Mesenchymal stem cell (in vitro differentiated cells and primary cell): ENCODE measurements around the gene ADAMTSL3.

Experiments used
- DNase-seq: peaks from one replicate; pipeline ENCODE4 v3.0.0-alpha.2; 2013
- H2AFZ ChIP-seq: one replicate; pipeline ENCODE4 v1.6.1; 2013; ENCODE audit warnings: low read depth, mild to moderate bottlenecking, control low read depth, inconsistent platforms, low read length, moderate library complexity
- H2AK5ac ChIP-seq: 2 replicates; pipeline ENCODE4 v1.6.1; 2013; ENCODE audit warnings: low read length, moderate library complexity, mild to moderate bottlenecking, inconsistent platforms; ENCODE audit not compliant: severe bottlenecking
- H2BK120ac ChIP-seq: one replicate; pipeline ENCODE4 v1.6.1; 2013; ENCODE audit warnings: low read depth, mild to moderate bottlenecking, inconsistent platforms, low read length, moderate library complexity
- H2BK12ac ChIP-seq, 2 experiments: one replicate each; pipeline ENCODE4 v1.6.1; 2013; ENCODE audit warnings: inconsistent platforms in 2 of 2, low read length in 2 of 2, mild to moderate bottlenecking in 2 of 2, moderate library complexity in 2 of 2, control low read depth in 1 of 2
- H2BK15ac ChIP-seq: one replicate; pipeline ENCODE4 v1.6.1; 2013; ENCODE audit warnings: mild to moderate bottlenecking, low read depth, inconsistent platforms; ENCODE audit not compliant: poor library complexity, severe bottlenecking
- H2BK5ac ChIP-seq: 2 replicates; pipeline ENCODE4 v1.6.1; 2013; ENCODE audit warnings: low read depth, mild to moderate bottlenecking, low read length, control low read depth, inconsistent platforms; ENCODE audit not compliant: poor library complexity, severe bottlenecking
- H3K14ac ChIP-seq, 2 experiments: one replicate each; pipeline ENCODE4 v1.6.1; 2013; ENCODE audit warnings: inconsistent platforms in 2 of 2, low read length in 2 of 2, control low read depth in 1 of 2, mild to moderate bottlenecking in 1 of 2, moderate library complexity in 1 of 2
- H3K18ac ChIP-seq, 2 experiments: one replicate each; pipeline ENCODE4 v1.6.1; 2013; ENCODE audit warnings: inconsistent platforms in 2 of 2, low read length in 2 of 2, control low read depth in 1 of 2, low read depth in 1 of 2, mild to moderate bottlenecking in 1 of 2
- H3K23ac ChIP-seq, 2 experiments: one replicate each; pipeline ENCODE4 v1.6.1; 2013; ENCODE audit warnings: inconsistent platforms in 2 of 2, low read length in 2 of 2, mild to moderate bottlenecking in 2 of 2, moderate library complexity in 2 of 2, control low read depth in 1 of 2
- H3K27ac ChIP-seq: 2 replicates; pipeline ENCODE4 v1.5.1; 2013; ENCODE audit warnings: mild to moderate bottlenecking, moderate library complexity, low read length, control low read depth, inconsistent platforms; ENCODE audit not compliant: poor library complexity, severe bottlenecking
- H3K27me3 ChIP-seq, 2 experiments: 2 replicates each; pipeline versions ENCODE4 v1.6.1 to v1.7.0; 2013; ENCODE audit warnings: low read length in 2 of 2, mild to moderate bottlenecking in 2 of 2, moderate library complexity in 2 of 2, control low read depth in 1 of 2, inconsistent platforms in 1 of 2; ENCODE audit not compliant: control insufficient read depth in 1 of 2, insufficient read depth in 1 of 2
- H3K36me3 ChIP-seq, 2 experiments: 2 replicates each; pipeline versions ENCODE4 v1.6.1 to v1.7.0; 2013; ENCODE audit warnings: low read length in 2 of 2, control low read depth in 1 of 2, inconsistent platforms in 1 of 2, low read depth in 1 of 2, mild to moderate bottlenecking in 1 of 2; ENCODE audit not compliant: insufficient read depth in 2 of 2, control insufficient read depth in 1 of 2
- H3K4ac ChIP-seq, 2 experiments: one replicate each; pipeline ENCODE4 v1.6.1; 2013; ENCODE audit warnings: inconsistent platforms in 2 of 2, low read length in 2 of 2, mild to moderate bottlenecking in 2 of 2, moderate library complexity in 2 of 2, control low read depth in 1 of 2, low read depth in 1 of 2
- H3K4me1 ChIP-seq: 2 replicates; pipeline ENCODE4 v1.6.1; 2013; ENCODE audit warnings: low read depth, low read length, control low read depth; ENCODE audit not compliant: control insufficient read depth, insufficient read depth
- H3K4me2 ChIP-seq: 2 replicates; pipeline ENCODE4 v1.6.1; 2013; ENCODE audit warnings: low read length, mild to moderate bottlenecking, inconsistent platforms; ENCODE audit not compliant: poor library complexity, severe bottlenecking
- H3K4me3 ChIP-seq, 2 experiments: 2 replicates each; pipeline versions ENCODE4 v1.5.1 to v1.7.0; 2013; ENCODE audit warnings: low read length in 2 of 2, mild to moderate bottlenecking in 2 of 2, control low read depth in 1 of 2, low read depth in 1 of 2; ENCODE audit not compliant: insufficient read depth in 1 of 2
- H3K79me1 ChIP-seq: replicated peaks from 2 replicates; pipeline ENCODE4 v1.6.1; 2013; ENCODE audit warnings: mild to moderate bottlenecking, control low read depth, low read length, inconsistent platforms; ENCODE audit not compliant: poor library complexity, severe bottlenecking
- H3K9ac ChIP-seq: 2 replicates; pipeline ENCODE4 v1.7.0; 2013; ENCODE audit warnings: mild to moderate bottlenecking, low read length, moderate library complexity
- H3K9me3 ChIP-seq: 2 replicates; pipeline ENCODE4 v1.7.0; 2013; ENCODE audit warnings: mild to moderate bottlenecking, low read length; ENCODE audit not compliant: control insufficient read depth
- H4K8ac ChIP-seq: one replicate; pipeline ENCODE4 v1.6.1; 2013; ENCODE audit warnings: inconsistent platforms, mild to moderate bottlenecking, low read length, moderate library complexity
- H4K91ac ChIP-seq: one replicate; pipeline ENCODE4 v1.6.1; 2013; ENCODE audit warnings: mild to moderate bottlenecking, low read length, inconsistent platforms
- WGBS: methylation state at CpG from one replicate; pipeline ENCODE4 v1.1.7; 2013; ENCODE audit warnings: mixed read lengths; 5-methylcytosine and 5-hydroxymethylcytosine counted together

ADAMTSL3 gene

DNA sequence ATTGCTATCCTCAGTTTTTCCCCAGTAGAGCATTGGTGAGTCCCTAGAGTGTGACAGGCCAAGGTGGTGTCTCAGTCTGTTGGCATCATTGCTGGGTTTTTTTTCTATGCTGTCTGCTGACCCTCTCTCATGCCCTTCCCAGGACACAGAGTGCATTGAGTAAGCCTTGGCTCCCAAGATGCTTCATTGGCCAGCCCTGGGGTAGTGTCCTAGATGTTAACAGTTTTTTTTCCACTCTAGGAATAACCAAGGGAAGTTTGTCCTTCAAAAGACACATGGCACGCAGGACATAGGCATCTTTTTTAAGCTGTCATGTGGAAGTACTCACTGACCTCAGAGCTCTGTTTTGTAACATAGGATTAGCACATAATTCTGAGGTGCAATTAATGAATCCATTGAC lies 19.5 kb downstream of the ADAMTSL3 start:
- Histone ChIP-seq H3K4me2 (no peak overlapping the region), H3K9ac (no peak overlapping the region), H3K18ac (no peak overlapping the region), H3K36me3 (no peaks in the 10 kb centered on the region), H2BK120ac (no peak overlapping the region), H4K91ac (no peak overlapping the region), H3K4me3 (no peak overlapping the region), H2AFZ (no peak overlapping the region), H3K27me3 (no peaks in the 10 kb centered on the region), H4K8ac (no peak overlapping the region), H2AK5ac (no peak overlapping the region), H2BK5ac (no peak overlapping the region), H3K4ac (no peak overlapping the region), H3K4me1 (no peaks in the 10 kb centered on the region), H3K27ac (no peak overlapping the region), H3K23ac (no peak overlapping the region), H3K79me1 (no peaks in the 10 kb centered on the region), H2BK15ac (no peak overlapping the region), H2BK12ac (no peak overlapping the region), H3K14ac (no peak overlapping the region), H3K9me3 (no peaks in the 10 kb centered on the region)
- WGBS, result no CpG with 5 or more reads among the region's 1 CpG
- DNase-seq, result no peak

DNA sequence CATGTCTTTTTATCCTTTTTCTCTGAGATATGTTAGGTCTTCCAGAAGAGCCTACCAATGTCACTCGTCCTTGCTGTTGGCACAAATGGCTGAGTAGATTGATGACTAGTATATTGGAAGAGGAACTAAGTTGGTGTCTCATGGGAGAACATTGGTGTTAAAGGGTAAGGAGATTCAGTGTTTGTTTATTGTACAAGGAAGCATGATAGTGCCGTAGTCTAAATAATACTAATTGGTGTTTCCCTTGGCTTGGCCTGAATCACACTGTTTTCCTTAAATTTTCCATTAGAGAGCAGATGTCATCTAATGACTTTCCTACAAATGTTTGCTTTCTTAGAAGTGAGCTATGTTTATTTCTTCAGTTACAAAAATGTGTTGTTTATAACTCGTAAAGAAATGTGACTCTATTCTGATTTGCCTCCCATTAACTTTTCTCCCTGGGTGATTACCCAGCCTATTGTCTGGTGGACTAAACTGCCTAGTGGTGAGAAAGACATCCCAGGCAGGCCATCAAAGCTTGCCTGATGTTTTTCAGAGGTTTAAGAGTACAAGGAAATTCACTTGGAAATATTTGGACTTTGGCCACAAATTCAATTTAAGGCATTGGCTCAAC lies 28.7 kb downstream of the ADAMTSL3 start:
- no peaks in the 10 kb centered on the region for H3K27me3 ChIP-seq
- no peak overlapping the region for H3K14ac ChIP-seq
- no peak overlapping the region for H3K4ac ChIP-seq
- H3K9me3 ChIP-seq, result peaks cover 11% of the 10 kb centered on the region
- H3K36me3 ChIP-seq, result no peaks in the 10 kb centered on the region
- H2AFZ ChIP-seq, result no peak overlapping the region
- no peak overlapping the region for H4K91ac ChIP-seq
- no peak overlapping the region for H2BK120ac ChIP-seq
- WGBS, result 0% methylated on average over 1 of the region's 3 CpGs
- no peak overlapping the region for H4K8ac ChIP-seq
- peak; percentile 44 for DNase-seq
- no peaks in the 10 kb centered on the region for H3K79me1 ChIP-seq
- H3K9ac ChIP-seq, result no peak overlapping the region
- H2BK5ac ChIP-seq, result no peak overlapping the region
- H2BK15ac ChIP-seq, result no peak overlapping the region
- H3K18ac ChIP-seq, result no peak overlapping the region
- no peak overlapping the region for H3K4me3 ChIP-seq
- no peaks in the 10 kb centered on the region for H3K4me1 ChIP-seq
- no peak overlapping the region for H3K27ac ChIP-seq
- H2AK5ac ChIP-seq, result no peak overlapping the region
- H3K23ac ChIP-seq, result no peak overlapping the region
- no peak overlapping the region for H2BK12ac ChIP-seq
- H3K4me2 ChIP-seq, result no peak overlapping the region

DNA sequence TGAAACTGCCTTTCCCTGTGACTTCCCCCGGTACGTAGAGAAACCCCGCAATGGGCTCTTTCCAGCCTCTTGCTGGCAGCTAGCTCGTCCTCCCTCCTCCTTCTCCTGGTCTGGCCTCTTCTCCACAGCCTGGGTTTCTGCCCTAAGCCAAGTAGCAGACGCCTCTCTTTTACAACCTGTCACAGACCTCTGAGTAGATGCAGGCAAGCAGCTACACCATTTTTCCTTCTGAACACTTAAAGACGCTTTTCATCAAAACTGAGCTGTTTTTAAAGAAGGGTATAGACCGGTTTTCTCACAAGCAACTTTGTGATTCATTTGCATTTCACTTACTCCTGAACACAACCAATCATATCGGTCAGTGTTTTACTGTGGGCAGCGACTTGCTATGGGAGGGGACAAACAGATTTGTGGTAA lies 32.0 kb downstream of the ADAMTSL3 start:
- Histone ChIP-seq H3K4me3 (peak overlapping the region in 1 of 2 experiments; percentile 52), H3K9ac (peak overlapping the region; percentile 62), H3K4me2 (no peak overlapping the region), H2AFZ (no peak overlapping the region), H2BK12ac (no peak overlapping the region), H3K27me3 (no peaks in the 10 kb centered on the region), H2BK120ac (no peak overlapping the region), H3K9me3 (peaks cover 2% of the 10 kb centered on the region), H3K18ac (no peak overlapping the region), H3K27ac (no peak overlapping the region), H3K36me3 (no peaks in the 10 kb centered on the region), H3K4me1 (no peaks in the 10 kb centered on the region), H3K79me1 (no peaks in the 10 kb centered on the region), H4K8ac (no peak overlapping the region), H3K23ac (no peak overlapping the region), H2AK5ac (no peak overlapping the region), H3K14ac (no peak overlapping the region), H2BK15ac (no peak overlapping the region), H3K4ac (no peak overlapping the region), H4K91ac (no peak overlapping the region), H2BK5ac (no peak overlapping the region)
- 12% methylated on average over 9 of the region's 9 CpGs for whole genome bisulfite sequencing
- DNase-seq, result peak; percentile 20

- Histone ChIP-seq H2BK15ac (no peak overlapping the region), H3K4me3 (no peak overlapping the region), H4K8ac (no peak overlapping the region), H3K36me3 (no peaks in the 10 kb centered on the region), H3K27ac (no peak overlapping the region), H2BK120ac (no peak overlapping the region), H3K14ac (no peak overlapping the region), H3K18ac (no peak overlapping the region), H4K91ac (no peak overlapping the region), H3K4me2 (no peak overlapping the region), H3K4ac (no peak overlapping the region), H2BK5ac (no peak overlapping the region), H2BK12ac (no peak overlapping the region), H2AK5ac (no peak overlapping the region), H3K23ac (no peak overlapping the region), H3K4me1 (no peaks in the 10 kb centered on the region), H3K9ac (no peak overlapping the region), H2AFZ (no peak overlapping the region), H3K9me3 (no peaks in the 10 kb centered on the region), H3K79me1 (no peaks in the 10 kb centered on the region), H3K27me3 (no peaks in the 10 kb centered on the region)
- no peak for DNase-seq
- WGBS, result 86% methylated on average over 1 of the region's 4 CpGs
Measured at GRCh38 chr15:83688201-83688600, 34.3 kb downstream of the ADAMTSL3 start.
